B cell (primary cell): ENCODE data around the gene SHH.

Experiments
- CTCF ChIP-seq: fragments of 200-600 bp; IDR thresholded peaks from one replicate; pipeline ENCODE4 v1.8.0; 2022; ENCODE audit warnings: antibody characterized with exemption, mild to moderate bottlenecking
- EZH2 ChIP-seq: IDR thresholded peaks from 2 replicates; pipeline ENCODE4 v1.6.1; 2012; ENCODE audit warnings: borderline replicate concordance, low read depth, mild to moderate bottlenecking, moderate library complexity, low read length; ENCODE audit not compliant: insufficient read depth, poor library complexity, severe bottlenecking

- TF ChIP-seq CTCF (no peak), EZH2 (no peak)
These were observed 42.6 kb downstream of the SHH start for GRCh38 chr7:155769701-155770100.
